ENCODE measurements around the gene HAVCR2. TPM values are rescaled to one million over a fixed set of nuclear protein-coding genes. Genes with fewer than 3 reads are reported as not detected.

The HAVCR2 gene
- total and polyA plus RNA-seq, 2 of the 13 experiments (the other 11 are each of a cell fraction or from before 2014, with no cell fraction given) = 0.07 to 0.16 TPM

GRCh38 chr5:157142317-157143126 lies 33.7 kb upstream of the HAVCR2 start, which contains the start of gene MED7 (continued):
- TF ChIP-seq ZUFSP (CRISPR knock-in tag; IDR thresholded peaks at IDR 0.05; ENCODE audit: borderline replicate concordance) (no peak), MZF1 (CRISPR knock-in tag; IDR thresholded peaks at IDR 0.05; ENCODE audit: borderline replicate concordance) (no peak), STAG1 (CRISPR knock-in tag; IDR thresholded peaks at IDR 0.05) (no peak), MYNN (CRISPR knock-in tag; IDR thresholded peaks at IDR 0.05; ENCODE audit: low read depth) (no peak), RERE (CRISPR knock-in tag; IDR thresholded peaks at IDR 0.05; ENCODE audit: low read depth) (no peak), SRSF4 (IDR thresholded peaks at IDR 0.05; ENCODE audit: low read depth, low read length, poor library complexity, severe bottlenecking) (no peak), ZNF343 (CRISPR knock-in tag; IDR thresholded peaks at IDR 0.05) (no peak), THAP7 (CRISPR knock-in tag; IDR thresholded peaks at IDR 0.05) (no peak), CCDC6 (CRISPR knock-in tag; IDR thresholded peaks at IDR 0.05) (no peak), ZNF367 (CRISPR knock-in tag; IDR thresholded peaks at IDR 0.05; ENCODE audit: borderline replicate concordance) (no peak), PAXIP1 (CRISPR knock-in tag; conservative IDR thresholded peaks at IDR 0.05) (no peak), MIXL1 (CRISPR knock-in tag; IDR thresholded peaks at IDR 0.05) (0 out of 2 replicates have a peak, but pooled peaks have one; percentile 8), RXRA (CRISPR knock-in tag; IDR thresholded peaks at IDR 0.05) (no peak), ZNF101 (CRISPR knock-in tag; IDR thresholded peaks at IDR 0.05; ENCODE audit: borderline replicate concordance, low read depth) (no peak), AGO2 (optimal IDR thresholded peaks at IDR 0.05; ENCODE audit: low read depth, low read length) (peak; percentile 46), ZNF10 (CRISPR knock-in tag; IDR thresholded peaks at IDR 0.05; ENCODE audit: borderline replicate concordance, low read depth) (no peak), HNRNPL (IDR thresholded peaks at IDR 0.05; ENCODE audit: low read depth, low read length) (0 out of 2 replicates have a peak, but pooled peaks have one; percentile 34), NFRKB (IDR thresholded peaks at IDR 0.05) (no peak)

Measured in HepG2 (cell line).